HG03095 (cell line): ENCODE measurements around the gene ITPKB.

Source experiments
- ATAC-seq: cut with Tn5 transposase; IDR thresholded peaks from one replicate; pipeline ENCODE4 v1.9.1; 2021; ENCODE audit warnings: moderate library complexity; ENCODE audit not compliant: unreplicated experiment

Gene ITPKB

DNA sequence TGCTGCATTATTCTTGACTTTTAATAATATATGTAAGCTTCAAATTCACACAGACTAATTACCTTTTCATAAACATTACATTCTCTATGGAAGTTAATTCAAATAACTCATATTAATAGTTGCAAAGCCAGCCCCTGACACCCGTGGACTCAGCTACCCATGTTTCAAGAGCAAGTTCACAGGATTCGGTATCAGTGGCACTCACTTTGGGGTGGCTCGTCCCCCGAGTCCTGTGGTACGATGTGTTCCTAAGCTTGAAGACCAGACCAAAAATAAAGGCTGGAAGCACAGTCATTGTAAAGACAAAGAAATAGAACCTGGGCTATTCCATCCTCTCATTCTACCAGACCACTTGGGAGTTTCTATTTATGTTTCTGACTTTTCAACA is 70.9 kb downstream of the ITPKB start:
- no peak for ATAC-seq

DNA sequence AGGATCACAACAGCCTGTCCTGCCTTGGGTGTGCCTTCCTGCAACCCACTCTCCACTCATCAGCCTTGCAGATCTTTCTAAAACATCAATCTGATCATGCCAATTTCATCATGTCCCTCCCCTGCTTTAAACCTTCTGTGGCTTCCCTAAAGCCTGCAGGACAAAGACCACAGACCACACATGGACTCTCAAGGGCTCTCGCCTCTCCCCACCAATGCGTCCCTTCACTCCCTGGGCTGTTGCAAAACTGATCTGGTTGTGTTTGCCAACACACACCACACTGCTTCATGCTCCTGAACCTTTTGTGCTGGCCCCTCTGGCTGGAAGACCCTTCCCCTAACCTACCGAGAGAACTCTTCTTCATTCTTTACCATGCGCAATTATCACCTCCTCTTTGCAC is 72.4 kb downstream of the ITPKB start:
- no peak for ATAC-seq

DNA sequence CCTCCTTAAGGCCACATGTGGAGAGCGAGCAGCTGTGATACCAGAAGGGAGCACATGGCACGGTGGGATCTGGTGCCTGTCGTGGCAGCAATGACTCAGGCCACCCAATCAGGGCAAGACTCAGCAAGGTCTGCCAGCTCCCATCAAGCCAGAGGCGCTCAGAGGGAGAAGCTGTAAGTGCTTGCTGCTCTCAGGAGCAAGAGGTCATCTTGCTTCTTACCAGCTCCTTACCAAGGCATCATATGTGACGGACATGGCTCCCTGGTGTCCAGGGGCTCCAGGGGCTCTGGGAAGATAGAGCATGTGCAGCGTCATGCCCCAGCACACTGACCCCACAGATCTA is 72.9 kb downstream of the ITPKB start:
- no peak for ATAC-seq

DNA sequence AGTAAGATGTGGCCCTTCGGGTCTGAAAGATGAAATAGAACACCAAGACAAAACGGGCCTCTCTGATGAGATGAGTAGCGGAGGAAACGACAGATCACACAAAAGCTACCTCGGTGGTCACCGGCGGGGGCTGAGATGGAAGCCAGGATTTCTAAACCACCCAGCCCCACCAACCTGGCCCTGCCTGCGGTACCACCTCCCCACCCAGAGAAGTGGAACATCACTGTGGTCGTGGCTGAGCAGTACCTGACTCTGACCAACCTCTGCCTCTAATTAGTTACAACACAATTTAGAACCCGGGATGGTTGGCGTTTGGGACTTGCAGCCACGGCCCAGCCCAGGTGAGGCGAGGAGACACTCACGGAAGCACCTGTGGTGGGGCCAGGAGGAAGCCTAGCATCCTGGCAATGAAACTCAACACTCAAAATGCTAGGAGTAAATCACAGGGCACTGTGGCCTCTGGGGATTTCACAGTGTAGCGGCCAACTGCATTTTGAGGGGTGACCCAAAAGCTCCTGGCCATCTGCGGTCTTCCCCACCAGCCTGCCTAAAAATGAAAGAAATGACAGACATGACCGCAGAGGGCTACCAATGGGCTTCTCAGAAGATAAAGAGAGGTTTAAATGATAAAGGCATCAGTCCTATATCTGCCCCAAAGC is 73.4 kb downstream of the ITPKB start:
- no peak for ATAC-seq

DNA sequence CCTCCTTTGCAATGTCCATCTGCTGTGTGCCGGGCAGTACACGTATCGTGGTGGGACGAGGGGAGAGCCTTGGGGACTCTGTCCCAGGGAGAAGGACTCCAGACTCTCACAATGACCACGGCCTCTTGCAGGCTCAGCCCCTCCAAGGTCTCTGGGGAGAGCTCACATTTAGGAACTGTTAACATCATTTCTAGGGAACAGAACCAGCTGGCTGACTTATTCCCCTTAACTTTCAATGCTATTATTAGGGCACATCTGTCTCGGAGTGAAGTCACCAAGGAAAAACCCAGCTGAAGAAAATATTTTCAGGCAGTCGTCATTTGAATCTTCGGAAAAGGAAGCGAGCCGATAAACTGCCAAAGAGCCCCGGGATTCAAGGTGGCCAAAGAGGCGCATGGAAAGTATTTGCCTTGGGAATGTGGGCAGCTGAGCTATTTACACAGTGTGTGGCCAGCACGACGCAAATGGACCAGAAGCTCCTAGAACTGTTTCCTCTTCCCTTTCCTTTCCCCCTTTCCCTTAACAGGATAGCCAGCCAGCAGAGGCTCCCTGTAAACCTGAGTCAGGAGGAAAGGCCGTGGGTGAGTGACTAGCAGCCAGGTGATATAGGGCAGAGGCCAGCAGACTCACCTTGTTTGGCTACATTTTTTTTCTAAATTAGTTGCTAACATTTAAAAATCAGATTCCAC is 74.5 kb downstream of the ITPKB start:
- ATAC-seq = no peak

DNA sequence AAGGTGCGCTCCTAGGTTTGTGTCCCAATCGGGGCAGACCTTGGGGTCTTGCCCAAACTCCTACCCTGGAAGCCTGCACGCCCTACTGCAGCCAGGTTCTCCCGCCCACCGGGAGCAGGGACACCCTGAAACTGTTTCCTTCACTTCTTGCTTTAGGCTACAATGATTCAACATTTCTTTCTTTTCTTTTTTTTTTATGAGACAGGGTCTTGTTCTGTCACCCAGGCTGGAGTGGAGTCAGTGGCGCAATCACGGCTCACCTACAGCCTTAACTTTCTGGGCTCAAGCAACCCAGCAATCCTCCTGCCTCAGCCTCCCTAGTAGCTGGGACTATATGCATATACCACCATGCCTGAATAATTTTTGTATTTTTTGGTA is 75.8 kb downstream of the ITPKB start:
- ATAC-seq = no peak

DNA sequence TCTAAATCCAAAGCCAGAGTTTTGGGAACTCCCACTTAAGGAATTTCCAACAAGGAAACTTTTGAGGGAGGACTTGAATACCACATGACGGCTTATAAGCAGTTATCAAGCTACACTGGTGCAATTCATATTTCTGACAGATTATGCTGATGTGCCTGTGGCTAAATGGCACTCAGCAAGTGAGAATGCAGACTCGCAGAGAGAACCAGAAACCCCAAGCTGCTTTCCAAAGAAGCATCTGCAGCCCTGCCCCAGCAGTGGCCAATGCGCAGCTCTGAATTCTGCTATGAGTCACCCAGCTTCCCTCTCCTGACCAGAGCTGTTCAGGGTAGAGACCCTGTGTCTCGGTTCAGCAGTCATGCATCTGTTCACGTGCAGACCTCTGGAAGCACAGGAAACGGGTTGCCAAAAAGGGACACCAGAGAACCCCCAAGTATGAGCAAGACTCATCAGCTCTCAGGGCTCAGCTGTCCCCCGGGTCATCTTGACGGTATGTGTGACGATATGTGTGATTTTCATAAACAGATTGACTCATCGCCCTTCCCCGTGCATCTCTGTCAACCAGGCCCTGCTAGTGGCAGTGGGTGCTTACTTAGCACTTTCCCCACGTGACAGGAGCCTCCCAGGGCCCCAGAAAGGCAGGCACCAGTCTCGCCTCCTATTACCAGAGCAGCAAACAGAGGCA is 76.3 kb downstream of the ITPKB start:
- ATAC-seq = peak; percentile 94

DNA sequence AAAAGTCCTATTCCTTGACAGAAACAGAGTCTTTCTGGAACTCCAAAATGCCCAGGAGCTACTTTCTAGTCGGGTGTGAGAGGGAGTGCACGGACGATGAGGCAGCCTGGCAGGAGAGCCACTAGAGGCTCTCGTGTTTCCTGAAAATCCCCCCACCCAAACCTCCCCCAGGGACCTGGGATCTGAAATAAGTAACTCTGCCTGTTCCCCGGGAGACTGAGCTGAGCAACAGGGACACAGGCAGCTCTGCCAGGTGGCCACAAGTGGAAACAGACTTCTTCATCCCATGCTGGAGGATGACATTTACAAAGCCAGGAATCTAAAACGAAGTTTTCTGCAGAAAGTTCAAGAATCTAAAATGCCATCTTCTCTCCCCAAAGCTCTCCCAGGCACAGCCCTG is 77.1 kb downstream of the ITPKB start:
- ATAC-seq = no peak

DNA sequence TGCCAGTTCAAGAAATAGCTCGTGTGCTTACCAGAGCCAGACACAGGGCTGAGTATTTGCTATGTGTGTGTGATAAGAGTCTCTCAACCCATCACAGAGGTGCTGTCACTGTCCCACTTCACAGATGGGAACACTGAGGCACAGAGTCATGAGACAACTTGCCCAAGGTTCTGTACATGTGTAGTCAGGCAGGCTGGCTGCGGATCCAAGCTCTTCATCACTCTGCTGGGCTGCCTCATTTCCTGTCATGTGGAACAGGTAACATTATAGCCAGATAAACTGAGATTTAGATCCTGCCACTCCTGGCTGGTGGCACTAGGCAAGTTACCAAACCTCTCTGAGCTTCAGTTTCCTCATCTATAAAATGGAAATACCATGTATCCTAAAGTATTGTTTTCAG is 77.8 kb downstream of the ITPKB start:
- ATAC-seq = no peak

DNA sequence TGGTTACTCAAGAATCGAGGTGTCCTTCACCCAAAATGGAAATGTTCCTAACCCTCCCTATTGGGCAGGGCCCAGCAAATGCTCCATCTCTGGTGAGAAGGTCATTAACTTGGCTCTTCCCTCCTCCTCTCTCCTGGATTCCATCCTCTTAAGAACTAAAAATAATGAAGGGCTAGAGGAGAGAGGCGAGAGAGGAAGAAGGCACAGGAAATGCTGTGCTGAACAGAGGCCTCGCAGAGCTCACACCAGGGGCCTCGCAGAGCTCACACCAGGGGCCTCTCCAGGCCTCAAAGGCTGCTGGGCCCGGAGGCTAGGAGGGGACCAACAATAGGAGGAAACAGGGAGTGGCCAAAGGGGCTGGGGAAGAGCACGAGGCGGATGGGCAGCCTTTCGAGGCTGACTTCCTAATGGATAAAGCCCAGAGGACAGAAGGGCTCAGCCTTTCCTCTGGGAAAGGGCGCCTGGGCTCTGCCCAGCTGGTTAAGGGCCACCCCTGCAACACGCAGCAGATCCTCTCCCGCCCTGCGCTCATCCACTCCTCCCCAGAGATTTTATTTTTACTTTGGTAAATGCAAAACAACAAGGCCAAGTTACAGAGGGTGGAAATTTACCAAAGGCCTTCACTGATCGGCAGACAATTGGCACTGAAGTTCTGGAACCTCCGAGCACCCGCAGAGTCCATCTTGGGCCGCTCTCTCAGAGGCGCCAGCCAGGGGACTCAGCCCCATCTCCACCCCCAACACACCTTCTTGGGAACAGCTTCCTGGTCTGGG is 78.5 kb downstream of the ITPKB start:
- no peak for ATAC-seq

DNA sequence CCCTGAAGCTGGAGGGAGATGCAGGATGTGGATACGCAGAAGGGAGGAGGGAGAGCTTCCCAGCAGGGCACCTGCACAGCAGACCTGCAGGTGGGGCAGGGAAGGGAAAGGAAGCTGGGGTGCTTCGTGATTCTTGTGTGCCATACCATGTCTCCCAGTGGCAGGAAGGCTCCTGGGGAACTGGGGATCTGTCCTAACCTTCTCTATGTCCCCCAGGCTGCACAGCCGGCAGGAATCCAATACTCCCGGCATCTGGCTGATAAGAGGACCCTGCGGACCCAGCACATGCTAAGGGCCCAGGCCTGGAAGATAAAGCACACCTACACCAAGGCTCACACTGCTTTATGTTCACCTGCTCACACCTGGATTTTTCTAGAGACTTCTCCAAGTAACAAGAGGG is 79.4 kb downstream of the ITPKB start:
- no peak for ATAC-seq

DNA sequence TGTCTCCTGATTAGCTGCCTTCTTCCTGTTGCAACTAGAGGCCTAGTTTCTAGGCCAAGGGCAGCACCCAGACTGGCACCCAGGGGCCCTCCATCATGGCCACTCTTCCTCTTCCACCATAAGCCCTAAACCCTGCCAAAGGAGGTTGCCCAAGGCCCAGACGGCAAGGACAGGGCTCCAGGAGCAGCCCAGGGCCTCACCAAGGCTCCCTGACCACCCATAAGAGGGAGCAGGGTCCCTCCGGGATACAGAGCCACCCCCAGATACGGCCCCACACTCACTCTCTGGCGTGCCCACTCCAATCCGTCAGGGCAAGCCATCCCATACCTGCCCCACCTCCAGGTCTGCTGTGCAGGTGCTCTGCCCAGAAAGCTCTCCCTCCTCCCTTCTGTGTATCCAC is 79.9 kb downstream of the ITPKB start:
- ATAC-seq = no peak

DNA sequence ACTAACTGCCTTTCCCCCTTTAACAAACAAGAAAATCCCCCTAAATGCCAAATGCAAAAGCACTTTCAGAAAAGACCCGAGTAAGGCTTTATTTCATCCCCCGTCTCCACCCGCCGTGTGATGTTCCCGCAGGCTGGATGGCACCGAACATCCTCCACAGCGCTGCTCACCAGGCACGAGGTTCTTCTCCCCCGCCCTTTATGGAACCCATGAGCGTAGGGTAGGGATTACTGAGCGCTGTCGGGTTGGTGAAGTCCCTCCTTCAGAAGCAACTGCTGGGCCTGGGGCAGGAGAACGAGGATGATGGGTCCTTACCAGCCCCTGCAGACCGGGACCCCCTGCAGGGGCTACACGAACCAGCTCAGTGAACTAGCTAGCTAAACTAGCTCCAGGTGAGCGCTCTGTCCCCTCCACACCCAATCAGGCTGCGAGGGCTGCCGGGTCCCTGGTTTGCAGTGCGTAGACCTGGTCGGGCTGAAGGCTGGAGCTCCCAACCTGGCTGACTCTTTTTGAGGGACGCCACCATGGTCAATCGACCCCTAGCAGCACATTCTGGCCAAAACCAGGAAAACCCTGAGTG is 80.4 kb downstream of the ITPKB start:
- ATAC-seq = no peak

DNA sequence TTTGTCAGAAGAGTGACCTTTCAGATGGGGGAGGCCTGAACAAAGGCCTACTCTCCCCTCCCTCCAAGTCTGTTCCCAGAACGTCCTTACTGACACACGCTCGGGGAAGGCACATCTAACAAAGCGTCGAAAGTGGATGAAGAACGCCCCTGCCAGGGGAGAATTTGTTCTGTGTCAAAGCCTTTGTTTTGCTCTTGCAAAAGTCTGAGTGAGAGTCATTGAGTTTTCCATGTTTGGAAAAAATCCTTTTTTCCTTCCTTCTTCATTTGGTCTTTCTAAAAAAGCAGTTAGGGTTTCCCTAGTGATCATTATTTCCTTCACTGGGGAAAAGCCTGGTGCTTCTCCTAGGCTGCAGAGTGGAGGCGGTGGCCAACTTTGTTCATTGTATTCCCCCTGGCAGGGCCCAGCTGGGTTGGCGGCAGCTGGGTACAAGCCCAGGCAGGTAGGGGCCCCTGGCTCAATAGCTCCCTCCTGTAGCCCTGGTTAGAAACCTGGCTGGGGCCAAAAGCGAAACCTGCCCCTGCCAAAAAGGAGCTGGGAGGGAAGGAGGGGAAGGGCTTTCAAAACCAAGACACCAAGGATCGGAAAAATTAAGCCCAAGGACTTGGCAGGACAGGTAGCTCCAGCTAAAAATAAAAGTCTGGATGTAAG is 81.1 kb downstream of the ITPKB start:
- ATAC-seq = no peak

DNA sequence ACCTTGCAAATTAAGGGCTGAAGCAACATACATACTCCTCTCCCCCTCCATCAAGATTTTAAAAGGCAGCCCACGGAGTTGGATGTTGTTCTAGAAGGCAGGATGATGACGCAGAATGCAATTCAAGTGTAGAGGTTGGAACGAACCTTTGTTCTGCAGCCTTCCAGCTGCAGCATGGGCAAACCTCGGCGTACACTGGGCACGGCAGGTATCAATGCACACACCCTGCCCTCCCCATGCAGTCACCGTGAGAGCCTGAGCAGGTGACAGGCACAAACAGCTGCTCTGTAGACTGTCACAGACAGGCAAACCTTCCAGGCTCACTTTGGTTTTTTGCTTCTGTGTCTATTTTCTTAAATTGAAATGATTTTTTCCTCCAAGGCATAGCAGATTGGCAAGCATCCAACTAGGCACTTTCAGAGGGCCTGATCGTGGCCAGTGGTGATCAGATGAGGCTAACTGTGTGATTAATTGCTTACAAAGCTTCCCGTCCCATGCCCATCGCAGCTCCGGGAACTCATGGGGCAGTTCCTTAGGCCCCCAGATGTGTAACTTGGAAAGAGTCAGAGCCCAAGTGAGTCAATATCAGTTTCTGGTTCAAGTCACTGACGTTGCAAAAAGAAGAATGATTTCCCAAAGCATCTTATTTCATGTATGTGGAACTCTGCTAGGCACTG is 82.3 kb downstream of the ITPKB start:
- no peak for ATAC-seq

DNA sequence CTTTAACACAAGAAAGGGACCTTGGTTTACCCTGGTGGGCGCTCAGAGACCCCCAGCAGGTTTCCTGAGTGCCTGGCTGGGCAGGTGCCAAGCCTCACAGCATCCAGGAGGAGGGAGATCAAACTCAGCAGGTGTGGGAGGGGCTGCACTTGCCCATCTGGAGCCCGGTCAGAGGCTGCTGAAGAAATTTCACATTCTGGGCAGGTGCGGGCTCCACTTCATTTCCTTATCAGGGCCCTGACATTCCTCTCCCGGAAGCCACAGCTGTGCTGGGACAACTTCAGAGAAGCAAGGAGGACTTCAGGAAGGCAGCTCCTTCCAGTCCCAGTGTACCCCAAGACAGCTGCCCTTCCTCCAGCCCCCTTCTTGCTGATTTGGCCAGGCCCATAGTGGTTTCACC is 82.9 kb downstream of the ITPKB start:
- no peak for ATAC-seq

DNA sequence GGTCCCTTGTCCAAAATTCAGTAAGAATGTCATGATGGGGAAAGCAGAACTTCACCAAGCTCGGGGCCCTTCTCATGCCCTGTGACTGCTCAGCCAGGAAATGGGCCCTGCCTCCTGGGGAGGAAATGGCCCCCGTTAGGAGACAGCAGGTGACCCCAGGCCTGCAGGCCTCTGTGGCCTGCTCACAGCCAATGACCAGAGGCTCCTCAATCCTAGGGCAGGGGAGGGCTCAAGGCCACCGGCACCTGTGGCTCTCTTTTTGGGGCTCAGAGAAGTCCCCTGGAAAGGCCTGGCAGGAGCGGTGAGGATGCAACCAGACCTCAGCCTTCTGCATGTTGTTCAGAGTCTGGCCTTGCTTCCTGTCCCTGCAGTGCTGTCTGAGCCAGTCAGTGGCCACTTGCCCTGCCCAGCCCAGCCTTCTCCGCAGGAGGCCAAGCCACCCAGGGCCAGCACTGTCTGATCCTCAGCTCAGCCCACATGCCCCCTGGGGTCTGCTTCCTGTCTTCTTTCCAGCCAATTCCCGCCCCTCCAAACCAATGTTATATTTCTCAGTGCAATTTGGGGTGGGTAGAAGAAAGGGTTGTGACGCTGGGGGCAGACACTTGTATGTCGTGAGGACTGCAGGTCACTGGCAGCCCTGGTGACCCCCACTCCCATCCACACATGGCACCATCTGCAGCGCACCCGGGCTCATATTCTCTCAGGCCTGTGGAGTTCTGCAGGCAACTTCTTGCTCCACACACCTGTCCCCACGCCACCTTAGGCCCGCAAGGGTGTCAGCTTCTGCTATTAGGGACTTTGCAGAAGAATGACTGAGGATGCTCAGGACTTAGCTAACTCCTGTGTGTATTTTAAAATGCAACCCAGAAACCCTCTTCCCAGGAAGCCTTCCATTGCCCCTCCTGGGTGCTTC is 83.6 kb downstream of the ITPKB start:
- peak; percentile 35 for ATAC-seq

DNA sequence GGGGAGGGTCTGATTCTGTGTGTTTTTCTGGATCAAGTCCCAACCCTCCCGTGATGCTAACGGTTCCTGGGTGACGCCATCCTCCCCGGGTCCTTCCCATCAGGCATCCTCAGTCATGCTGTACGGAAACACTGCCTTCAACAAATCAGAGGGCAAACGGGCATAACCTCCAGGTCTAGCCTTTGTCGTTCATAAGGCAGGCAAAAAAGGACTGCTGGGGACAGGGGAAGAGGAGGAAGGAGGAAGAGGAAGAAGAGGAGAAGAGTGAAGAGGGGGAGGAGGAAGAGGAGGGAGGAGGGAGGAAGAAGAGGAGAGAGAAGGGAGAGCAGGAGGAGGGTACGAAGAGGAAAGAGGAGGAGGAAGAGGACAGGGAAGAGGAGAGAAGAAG is 84.4 kb downstream of the ITPKB start:
- ATAC-seq = no peak

DNA sequence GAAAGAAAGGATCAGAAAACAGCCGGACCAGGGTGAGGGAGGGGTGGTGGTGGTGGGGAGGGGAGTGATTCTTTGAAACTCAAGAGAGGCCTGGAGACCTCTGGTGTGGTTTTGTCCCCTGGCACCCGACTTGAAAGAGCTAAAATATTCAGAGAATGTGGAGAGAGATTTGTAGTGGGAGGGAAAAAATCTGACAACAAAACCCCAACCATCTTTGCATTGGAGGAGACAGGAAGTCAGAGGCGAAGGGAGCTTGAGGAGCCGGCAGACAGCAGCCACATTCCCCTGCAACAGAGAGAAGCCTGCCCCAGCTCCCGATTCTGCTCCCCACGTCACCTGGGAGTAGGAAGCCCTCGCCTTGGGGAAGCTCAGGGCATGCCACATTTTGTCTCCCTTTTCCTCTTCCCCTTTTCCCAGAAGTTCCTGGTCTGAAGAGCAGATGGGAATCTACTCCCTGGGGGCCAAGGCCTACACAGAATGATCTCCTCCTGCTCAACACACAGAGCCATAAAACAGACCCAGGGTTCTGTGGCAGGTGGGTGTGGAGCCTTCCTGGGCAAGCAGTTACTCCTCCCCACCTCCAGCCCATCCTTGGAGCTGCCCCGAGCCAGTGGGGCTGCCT is 84.9 kb downstream of the ITPKB start:
- no peak for ATAC-seq
